ENCODE data around the gene HPRT1. TPM values are rescaled to one million over a fixed set of nuclear protein-coding genes. Genes with fewer than 3 reads are reported as not detected.

HPRT1 gene
- total RNA-seq (10 to 100 TPM; 18.8 to 24.1 TPM), polyA plus RNA-seq (10 to 100 TPM; 30.1 to 32.3 TPM)
- long read RNA-seq, donor 1, transcript HPRT1-201 (9 exons, 1,407 nt): major isoform, 6 of 9 reads
- long read RNA-seq, donor 1, partial matches to known transcripts: 0 of 9 reads
- long read RNA-seq, donor 1, other reads (novel, unspliced or antisense): 3 of 9 reads
- long read RNA-seq, donor 2, partial matches to known transcripts: 1 of 3 reads
- long read RNA-seq, donor 2, other reads (novel, unspliced or antisense): 1 of 3 reads

GRCh38 chrX:134460005-134460861, at the start of gene HPRT1:
Gene HPRT1, plus strand, starts transcription at chrX:134460165. Its CDS starts 147 bp downstream, at chrX:134460312.
- Histone ChIP-seq H3K27ac (ENCODE audit: low read depth in 1 of 2, low read length in 2 of 2) (peak within 1 kb of the TSS in 1 of 2 donors; percentile 84), H3K4me1 (ENCODE audit: control insufficient read depth in 1 of 2, insufficient read depth in 2 of 2, low read length in 2 of 2) (peaks cover 0 to 2% of the 10 kb centered on the region in 2 donors), H3K27me3 (ENCODE audit: control insufficient read depth in 1 of 2, insufficient read depth in 2 of 2, low read length in 1 of 2) (no peaks in the 10 kb centered on the region), H3K9me3 (ENCODE audit: control insufficient read depth, low read length) (no peaks in the 10 kb centered on the region), H3K4me3 (ENCODE audit: low read length in 2 of 2) (peak within 1 kb of the TSS; percentile 63 to 96), H3K36me3 (ENCODE audit: control insufficient read depth in 1 of 2, insufficient read depth in 2 of 2, low read length in 1 of 2) (no peaks in the 10 kb centered on the region)
- DNase-seq (peak; percentile 89 to 91), ATAC-seq (ENCODE audit: low FRiP score) (peak; percentile 93)
- WGBS, 2 donors: 1 to 33% methylated on average over 61 to 85 of the region's 85 CpGs
- intact Hi-C loops (cut with DNase I): no loop called here

GRCh38 chrX:134416087-134416486, 43.9 kb upstream of the HPRT1 start:
- no peaks in the 10 kb centered on the region for H3K4me1 ChIP-seq (ENCODE audit: control insufficient read depth in 1 of 2, insufficient read depth in 2 of 2, low read length in 2 of 2)
- intact Hi-C loops (cut with DNase I): no loop called here
- 77 to 87% methylated on average over 5 of the region's 5 CpGs for WGBS, 2 donors
- no peak overlapping the region for H3K27ac ChIP-seq (ENCODE audit: low read depth in 1 of 2, low read length in 2 of 2)
- H3K27me3 ChIP-seq (ENCODE audit: control insufficient read depth in 1 of 2, insufficient read depth in 2 of 2, low read length in 1 of 2): no peaks in the 10 kb centered on the region
- no peak for DNase-seq
- H3K4me3 ChIP-seq (ENCODE audit: low read length in 2 of 2): no peak overlapping the region
- H3K9me3 ChIP-seq (ENCODE audit: control insufficient read depth, low read length): no peaks in the 10 kb centered on the region
- no peaks in the 10 kb centered on the region for H3K36me3 ChIP-seq (ENCODE audit: control insufficient read depth in 1 of 2, insufficient read depth in 2 of 2, low read length in 1 of 2)
- no peak for ATAC-seq (ENCODE audit: low FRiP score)

- ATAC-seq (ENCODE audit: low FRiP score) (no peak), DNase-seq (no peak)
- Histone ChIP-seq H3K4me3 (ENCODE audit: low read length in 2 of 2) (no peak overlapping the region), H3K27ac (ENCODE audit: low read depth in 1 of 2, low read length in 2 of 2) (no peak overlapping the region), H3K36me3 (ENCODE audit: control insufficient read depth in 1 of 2, insufficient read depth in 2 of 2, low read length in 1 of 2) (no peaks in the 10 kb centered on the region), H3K27me3 (ENCODE audit: control insufficient read depth in 1 of 2, insufficient read depth in 2 of 2, low read length in 1 of 2) (no peaks in the 10 kb centered on the region), H3K9me3 (ENCODE audit: control insufficient read depth, low read length) (no peaks in the 10 kb centered on the region), H3K4me1 (ENCODE audit: control insufficient read depth in 1 of 2, insufficient read depth in 2 of 2, low read length in 2 of 2) (no peaks in the 10 kb centered on the region)
- intact Hi-C loops (cut with DNase I): no loop called here
- WGBS, 2 donors: 77 to 86% methylated on average over 8 of the region's 8 CpGs
These were observed 41.5 kb upstream of the HPRT1 start for GRCh38 chrX:134418317-134419113.

GRCh38 chrX:134419784-134420183, 40.2 kb upstream of the HPRT1 start:
- H3K4me1 ChIP-seq (ENCODE audit: control insufficient read depth in 1 of 2, insufficient read depth in 2 of 2, low read length in 2 of 2): no peaks in the 10 kb centered on the region
- no peaks in the 10 kb centered on the region for H3K9me3 ChIP-seq (ENCODE audit: control insufficient read depth, low read length)
- DNase-seq: no peak
- no peaks in the 10 kb centered on the region for H3K36me3 ChIP-seq (ENCODE audit: control insufficient read depth in 1 of 2, insufficient read depth in 2 of 2, low read length in 1 of 2)
- no peak overlapping the region for H3K4me3 ChIP-seq (ENCODE audit: low read length in 2 of 2)
- H3K27ac ChIP-seq (ENCODE audit: low read depth in 1 of 2, low read length in 2 of 2): no peak overlapping the region
- intact Hi-C loops (cut with DNase I): no loop called here
- no peaks in the 10 kb centered on the region for H3K27me3 ChIP-seq (ENCODE audit: control insufficient read depth in 1 of 2, insufficient read depth in 2 of 2, low read length in 1 of 2)
- WGBS, 2 donors: 78 to 93% methylated on average over 6 of the region's 6 CpGs
- ATAC-seq (ENCODE audit: low FRiP score): no peak

GRCh38 chrX:134423606-134424005, 36.4 kb upstream of the HPRT1 start:
- no peak for ATAC-seq (ENCODE audit: low FRiP score)
- 53 to 57% methylated on average over 5 of the region's 5 CpGs for WGBS, 2 donors
- H3K36me3 ChIP-seq (ENCODE audit: control insufficient read depth in 1 of 2, insufficient read depth in 2 of 2, low read length in 1 of 2): no peaks in the 10 kb centered on the region
- H3K4me3 ChIP-seq (ENCODE audit: low read length in 2 of 2): no peak overlapping the region
- DNase-seq: no peak
- no peaks in the 10 kb centered on the region for H3K9me3 ChIP-seq (ENCODE audit: control insufficient read depth, low read length)
- H3K27me3 ChIP-seq (ENCODE audit: control insufficient read depth in 1 of 2, insufficient read depth in 2 of 2, low read length in 1 of 2): no peaks in the 10 kb centered on the region
- no peaks in the 10 kb centered on the region for H3K4me1 ChIP-seq (ENCODE audit: control insufficient read depth in 1 of 2, insufficient read depth in 2 of 2, low read length in 2 of 2)
- intact Hi-C loops (cut with DNase I): no loop called here
- no peak overlapping the region for H3K27ac ChIP-seq (ENCODE audit: low read depth in 1 of 2, low read length in 2 of 2)

- Histone ChIP-seq H3K27me3 (ENCODE audit: control insufficient read depth in 1 of 2, insufficient read depth in 2 of 2, low read length in 1 of 2) (no peaks in the 10 kb centered on the region), H3K36me3 (ENCODE audit: control insufficient read depth in 1 of 2, insufficient read depth in 2 of 2, low read length in 1 of 2) (no peaks in the 10 kb centered on the region), H3K9me3 (ENCODE audit: control insufficient read depth, low read length) (no peaks in the 10 kb centered on the region), H3K4me3 (ENCODE audit: low read length in 2 of 2) (no peak overlapping the region), H3K4me1 (ENCODE audit: control insufficient read depth in 1 of 2, insufficient read depth in 2 of 2, low read length in 2 of 2) (no peaks in the 10 kb centered on the region), H3K27ac (ENCODE audit: low read depth in 1 of 2, low read length in 2 of 2) (no peak overlapping the region)
- no peak for DNase-seq
- no peak for ATAC-seq (ENCODE audit: low FRiP score)
- intact Hi-C loops (cut with DNase I): no loop called here
- WGBS, 2 donors: 76 to 86% methylated on average over 5 of the region's 5 CpGs
These were observed 33.7 kb upstream of the HPRT1 start for GRCh38 chrX:134426281-134426680.

- H3K27ac ChIP-seq (ENCODE audit: low read depth in 1 of 2, low read length in 2 of 2): no peak overlapping the region
- H3K27me3 ChIP-seq (ENCODE audit: control insufficient read depth in 1 of 2, insufficient read depth in 2 of 2, low read length in 1 of 2): no peaks in the 10 kb centered on the region
- ATAC-seq (ENCODE audit: low FRiP score) (no peak), DNase-seq (no peak)
- no peaks in the 10 kb centered on the region for H3K36me3 ChIP-seq (ENCODE audit: control insufficient read depth in 1 of 2, insufficient read depth in 2 of 2, low read length in 1 of 2)
- intact Hi-C loops (cut with DNase I): no loop called here
- no peaks in the 10 kb centered on the region for H3K4me1 ChIP-seq (ENCODE audit: control insufficient read depth in 1 of 2, insufficient read depth in 2 of 2, low read length in 2 of 2)
- 63 to 80% methylated on average over 2 of the region's 2 CpGs for WGBS, 2 donors
- no peak overlapping the region for H3K4me3 ChIP-seq (ENCODE audit: low read length in 2 of 2)
- no peaks in the 10 kb centered on the region for H3K9me3 ChIP-seq (ENCODE audit: control insufficient read depth, low read length)
These were observed 28.1 kb upstream of the HPRT1 start for GRCh38 chrX:134431894-134432293.

- no peaks in the 10 kb centered on the region for H3K36me3 ChIP-seq (ENCODE audit: control insufficient read depth in 1 of 2, insufficient read depth in 2 of 2, low read length in 1 of 2)
- 93 to 96% methylated on average over 6 of the region's 6 CpGs for WGBS, 2 donors
- no peaks in the 10 kb centered on the region for H3K9me3 ChIP-seq (ENCODE audit: control insufficient read depth, low read length)
- intact Hi-C loops (cut with DNase I): no loop called here
- H3K4me3 ChIP-seq (ENCODE audit: low read length in 2 of 2): no peak overlapping the region
- DNase-seq (no peak), ATAC-seq (ENCODE audit: low FRiP score) (no peak)
- H3K4me1 ChIP-seq (ENCODE audit: control insufficient read depth in 1 of 2, insufficient read depth in 2 of 2, low read length in 2 of 2): no peaks in the 10 kb centered on the region
- no peaks in the 10 kb centered on the region for H3K27me3 ChIP-seq (ENCODE audit: control insufficient read depth in 1 of 2, insufficient read depth in 2 of 2, low read length in 1 of 2)
- H3K27ac ChIP-seq (ENCODE audit: low read depth in 1 of 2, low read length in 2 of 2): no peak overlapping the region
These were observed 24.1 kb upstream of the HPRT1 start for GRCh38 chrX:134435894-134436293.

All from aorta (tissue), 5 donors.